HEK293T (cell line): ENCODE results near the gene CASP1.

Source experiments
- ELF4 ChIP-seq: fragments of 450-650 bp; IDR thresholded peaks from 2 replicates; pipeline ENCODE4 v1.6.1; 2017; ENCODE audit warnings: antibody characterized with exemption
- LEF1 ChIP-seq: fragments of 450-650 bp; IDR thresholded peaks from 2 replicates; pipeline ENCODE4 v1.6.1; 2017; ENCODE audit warnings: mild to moderate bottlenecking, borderline replicate concordance
- NFRKB ChIP-seq: fragments of 450-650 bp; IDR thresholded peaks from 2 replicates; pipeline ENCODE4 v1.6.1; 2016; ENCODE audit warnings: mild to moderate bottlenecking, moderate library complexity
- SP1 ChIP-seq: fragments of 450-650 bp; IDR thresholded peaks from 2 replicates; pipeline ENCODE4 v1.6.1; 2017
- SUZ12 ChIP-seq: fragments of 450-650 bp; IDR thresholded peaks from 2 replicates; pipeline ENCODE4 v1.6.1; 2016; ENCODE audit warnings: mild to moderate bottlenecking

GRCh38 chr11:104992781-104993180 lies 42.2 kb downstream of the CASP1 start:
- TF ChIP-seq SUZ12, result no peak
- TF ChIP-seq NFRKB, result no peak
- TF ChIP-seq LEF1, result no peak
- TF ChIP-seq ELF4, result no peak
- TF ChIP-seq SP1, result no peak
